Activated naive CD4-positive, alpha-beta T cell treated with anti-CD3 and anti-CD28 coated beads, Interleukin-2, amount 50 U/mL, for 72 hours (primary cell): ENCODE measurements around the gene HOXA5. TPM values are rescaled to one million over a fixed set of nuclear protein-coding genes. Genes with fewer than 3 reads are reported as not detected.

Source experiments
- ATAC-seq, 2 donors: fragments of 150-1000 bp; cut with Tn5 transposase; 2 replicates each; pipeline ENCODE4 v1.10.0; 2021; ENCODE audit warnings: mild to moderate bottlenecking in 2 of 2, moderate library complexity in 2 of 2
- DNase-seq, 2 donors: peaks; one replicate each; pipeline ENCODE4 v3.0.0; 2021 to 2022; ENCODE audit warnings: low spot score in 2 of 2
- H3K27ac Mint-ChIP-seq, 2 donors: one replicate each; pipeline ENCODE4 v1.8.0; 2022; ENCODE audit warnings: mild to moderate bottlenecking in 2 of 2, mixed read lengths in 2 of 2
- H3K36me3 Mint-ChIP-seq, 2 donors: one replicate each; pipeline ENCODE4 v1.8.0; 2022; ENCODE audit warnings: mixed read lengths in 2 of 2
- H3K9me3 Mint-ChIP-seq, 2 donors: one replicate each; pipeline ENCODE4 v1.8.0; 2022; ENCODE audit warnings: mixed read lengths in 2 of 2
- total RNA-seq, 2 donors: library from RNA; stranded (reverse); gene quantifications; one replicate each; pipeline ENCODE4 v1.2.3, GENCODE V29; 2022

Gene HOXA5
- total RNA-seq, 2 donors from 2014 or later = not detected

DNA sequence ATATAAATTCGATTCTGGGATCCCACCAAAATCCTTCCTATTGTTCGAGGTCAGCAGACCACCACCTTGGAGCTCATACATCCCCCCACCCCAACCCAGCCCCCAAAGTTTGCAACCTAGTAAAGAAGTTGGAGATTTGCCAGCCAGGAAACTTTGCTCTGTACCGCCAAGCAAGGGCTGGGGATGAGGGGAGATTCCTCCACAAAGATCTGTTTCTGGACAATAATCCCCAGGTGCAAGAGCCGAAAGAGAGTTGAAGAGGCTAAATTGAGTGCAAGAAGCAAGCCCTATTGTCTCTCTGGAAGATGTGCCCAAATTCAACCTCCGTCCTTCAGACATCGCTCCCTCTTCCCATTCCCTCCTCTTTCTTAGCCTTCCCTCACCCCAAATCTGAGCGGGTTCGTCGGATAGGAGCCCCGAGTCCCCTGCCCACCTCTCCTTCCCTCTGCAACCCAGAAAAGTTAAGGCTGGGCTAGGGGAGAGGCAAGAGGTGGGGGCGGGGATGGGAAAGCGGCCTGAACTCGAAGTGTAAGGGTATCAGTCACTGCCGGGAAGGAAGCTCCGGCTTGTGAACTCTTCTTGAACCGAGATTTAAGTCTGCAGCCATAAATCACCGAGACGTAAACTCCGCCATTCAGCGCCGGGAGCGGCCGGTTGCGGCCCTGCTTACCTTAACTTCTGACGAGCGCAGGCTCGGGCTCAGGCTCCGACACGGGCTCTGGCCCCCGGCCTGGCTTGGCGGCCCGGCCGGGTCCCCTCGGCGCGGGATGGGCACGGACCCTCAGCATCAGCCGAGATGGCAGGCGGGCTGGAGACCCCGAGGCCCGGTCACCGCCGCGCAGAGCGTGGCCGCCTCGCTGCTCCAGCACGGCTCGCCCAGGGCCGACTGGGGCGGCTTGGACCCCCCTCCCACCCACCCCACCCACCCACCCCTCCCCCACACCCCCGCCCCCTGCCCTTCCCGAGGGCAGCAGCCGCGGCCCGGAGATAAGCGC is 30.2 kb downstream of the HOXA5 start:
- ATAC-seq (no peak), DNase-seq (no peak)
- no peak overlapping the region for H3K27ac Mint-ChIP-seq
- H3K9me3 Mint-ChIP-seq = no peaks in the 10 kb centered on the region
- H3K36me3 Mint-ChIP-seq = no peaks in the 10 kb centered on the region

DNA sequence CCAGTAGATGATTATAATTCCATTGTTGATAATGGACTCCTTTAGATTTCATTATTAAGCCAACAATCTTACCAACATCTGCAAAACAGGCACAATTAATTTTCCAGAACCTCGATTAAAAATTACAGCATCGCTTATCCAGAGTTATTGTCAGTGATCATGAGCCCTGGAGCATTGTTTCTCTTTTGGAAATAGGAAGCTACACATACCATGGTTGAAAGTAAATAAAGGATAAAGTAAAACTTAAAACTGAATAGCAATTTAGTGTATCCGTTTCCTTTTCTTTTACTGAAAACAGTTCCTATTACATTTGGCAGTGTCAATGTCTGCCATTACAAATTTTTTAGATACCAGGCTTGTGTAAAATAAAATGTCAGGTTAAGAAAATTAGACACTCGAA is 31.1 kb downstream of the HOXA5 start:
- DNase-seq (no peak), ATAC-seq (no peak)
- no peaks in the 10 kb centered on the region for H3K36me3 Mint-ChIP-seq
- H3K27ac Mint-ChIP-seq = no peak overlapping the region
- H3K9me3 Mint-ChIP-seq = no peaks in the 10 kb centered on the region

DNA sequence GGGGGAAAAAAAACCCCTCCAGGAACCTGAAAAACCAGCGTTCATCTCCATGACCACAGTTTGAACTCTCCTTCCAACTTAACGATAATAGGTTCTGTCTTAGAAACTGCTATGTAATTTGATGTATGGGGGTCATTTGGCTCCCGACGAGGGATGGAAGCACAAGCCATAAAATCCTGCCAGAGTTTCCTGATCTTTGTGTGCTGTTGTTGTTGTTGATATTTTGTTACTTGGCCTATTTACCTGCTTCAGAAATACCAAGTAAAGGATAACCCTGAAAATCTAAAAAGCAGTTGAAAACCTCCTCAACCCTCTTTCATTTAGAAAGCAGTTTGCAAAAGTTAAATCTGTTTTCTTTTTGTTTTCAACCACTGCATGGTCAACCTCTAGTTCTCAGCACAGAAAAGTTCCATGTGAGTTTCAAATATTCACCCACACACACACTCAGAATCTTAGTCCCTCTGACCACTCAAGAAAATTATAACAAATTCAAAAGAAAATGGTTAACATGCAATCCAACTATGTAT is 31.7 kb downstream of the HOXA5 start:
- Mint-ChIP-seq H3K9me3 (no peaks in the 10 kb centered on the region), H3K27ac (no peak overlapping the region), H3K36me3 (no peaks in the 10 kb centered on the region)
- no peak for DNase-seq
- no peak for ATAC-seq

DNA sequence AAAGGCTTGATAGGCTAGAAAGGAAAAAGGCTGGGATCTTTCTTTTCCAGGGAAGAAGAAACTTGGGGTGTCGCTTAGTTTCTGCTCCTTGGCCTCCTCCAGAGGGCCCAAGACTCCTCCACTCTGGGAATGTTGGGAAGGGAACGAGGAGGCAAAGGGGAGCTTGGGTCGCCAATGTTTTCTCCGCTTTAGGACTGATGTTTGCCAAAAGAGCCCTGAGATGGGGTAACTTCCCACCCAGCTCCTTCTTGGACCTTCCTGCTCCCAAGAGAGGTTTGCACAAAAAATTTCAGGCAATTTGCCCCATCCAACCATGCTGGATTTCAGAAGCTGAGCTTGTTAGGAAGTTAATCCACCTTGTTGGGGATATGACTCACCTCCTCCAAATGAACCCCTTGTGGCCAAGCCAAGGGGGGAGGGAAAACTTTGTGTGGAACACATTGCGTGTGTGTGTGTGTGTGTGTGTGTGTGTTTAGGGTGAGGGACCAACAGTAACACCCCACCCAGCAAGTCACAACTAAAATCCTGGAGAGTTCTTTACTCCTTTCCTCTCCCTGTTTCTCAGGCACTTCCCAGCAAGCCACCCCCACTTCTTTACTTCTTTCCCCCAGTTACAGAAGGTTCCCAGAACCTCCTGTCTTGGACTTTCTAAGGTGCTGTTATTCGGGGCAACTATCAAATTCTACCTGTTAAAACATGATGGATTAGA is 32.3 kb downstream of the HOXA5 start:
- H3K36me3 Mint-ChIP-seq = no peaks in the 10 kb centered on the region
- ATAC-seq (no peak), DNase-seq (no peak)
- H3K9me3 Mint-ChIP-seq = no peaks in the 10 kb centered on the region
- no peak overlapping the region for H3K27ac Mint-ChIP-seq

DNA sequence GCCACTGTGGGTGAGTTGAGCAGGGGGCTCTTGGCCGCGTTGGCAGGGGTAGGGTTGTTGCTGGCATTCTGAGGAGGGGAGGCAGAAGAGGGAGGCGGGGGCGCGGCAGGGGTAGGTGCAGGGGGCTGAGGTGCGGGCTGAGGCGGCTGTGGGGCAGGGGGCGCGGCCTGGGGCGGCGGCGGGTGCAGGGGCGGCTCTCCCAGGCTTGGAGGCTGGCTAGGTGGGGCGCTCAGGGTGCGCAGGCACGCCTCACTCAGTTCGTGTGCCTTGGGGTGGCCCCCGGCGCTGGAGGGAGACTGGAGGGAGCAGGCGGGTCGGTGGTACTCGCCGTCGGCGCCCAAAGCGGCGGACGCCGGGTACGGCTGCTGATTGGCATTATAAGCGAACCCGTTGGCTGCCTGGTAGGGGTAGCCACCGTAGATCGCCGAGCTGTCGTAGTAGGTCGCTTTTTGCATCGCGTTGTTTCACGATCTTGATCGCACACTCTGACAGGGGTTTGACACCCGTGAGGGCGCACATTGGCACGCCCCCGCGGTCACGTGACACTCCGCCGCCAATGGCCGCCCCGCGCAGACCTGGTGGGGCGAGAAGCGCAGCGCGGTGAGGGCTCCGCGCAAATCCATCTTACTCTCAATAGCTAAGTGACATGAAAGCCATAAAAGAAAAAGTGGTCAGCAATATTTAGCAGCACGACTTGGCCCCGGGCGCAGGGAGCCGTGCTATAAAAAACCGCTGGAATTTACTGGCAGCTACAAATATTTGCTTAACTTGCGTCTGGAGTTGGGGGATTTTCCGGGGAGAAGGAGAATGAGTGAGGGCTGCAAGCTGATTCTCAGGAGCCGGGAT is 33.1 kb downstream of the HOXA5 start:
- H3K27ac Mint-ChIP-seq = no peak overlapping the region

DNA sequence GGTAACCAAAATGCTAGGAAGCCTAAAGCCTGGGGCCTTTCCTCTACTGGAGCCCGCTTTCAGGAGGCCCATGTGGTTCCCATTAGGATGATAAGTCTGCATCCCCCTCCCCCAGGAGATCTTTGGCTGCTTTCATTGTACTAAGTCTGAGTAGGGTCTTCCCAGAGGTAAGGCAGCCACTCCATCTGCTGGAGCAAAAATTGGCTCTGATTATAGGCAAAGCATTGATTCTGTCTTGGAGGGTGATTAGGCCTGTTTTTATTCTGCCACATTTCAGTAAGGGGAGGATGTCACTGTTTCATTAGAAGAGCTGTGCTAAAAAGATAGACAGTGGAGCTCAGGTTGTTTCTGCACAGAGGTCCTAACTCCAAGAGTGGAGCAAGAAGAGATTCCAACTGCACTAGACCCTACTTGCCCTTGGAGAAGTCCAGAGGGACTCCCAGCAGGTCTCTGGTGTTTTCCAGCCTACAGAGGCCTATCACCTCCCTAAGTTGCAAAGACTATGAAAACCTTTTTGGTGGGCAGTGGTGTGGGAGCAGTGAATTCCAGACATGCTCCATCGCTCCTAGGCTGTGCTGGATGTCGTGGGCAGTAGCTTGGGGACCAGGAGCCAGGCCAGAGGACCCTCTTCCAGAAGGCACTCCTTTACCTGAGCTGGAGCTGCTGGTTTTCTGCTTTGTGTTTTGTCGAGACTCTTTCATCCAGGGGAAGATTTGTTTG is 33.9 kb downstream of the HOXA5 start:
- ATAC-seq = no peak
- Mint-ChIP-seq H3K27ac (no peak overlapping the region), H3K36me3 (no peaks in the 10 kb centered on the region), H3K9me3 (no peaks in the 10 kb centered on the region)
- no peak for DNase-seq

More for the DNA sequence above, 33.1 kb downstream of the HOXA5 start:
- no peaks in the 10 kb centered on the region for H3K9me3 Mint-ChIP-seq
- no peaks in the 10 kb centered on the region for H3K36me3 Mint-ChIP-seq
- ATAC-seq = no peak
- no peak for DNase-seq

DNA sequence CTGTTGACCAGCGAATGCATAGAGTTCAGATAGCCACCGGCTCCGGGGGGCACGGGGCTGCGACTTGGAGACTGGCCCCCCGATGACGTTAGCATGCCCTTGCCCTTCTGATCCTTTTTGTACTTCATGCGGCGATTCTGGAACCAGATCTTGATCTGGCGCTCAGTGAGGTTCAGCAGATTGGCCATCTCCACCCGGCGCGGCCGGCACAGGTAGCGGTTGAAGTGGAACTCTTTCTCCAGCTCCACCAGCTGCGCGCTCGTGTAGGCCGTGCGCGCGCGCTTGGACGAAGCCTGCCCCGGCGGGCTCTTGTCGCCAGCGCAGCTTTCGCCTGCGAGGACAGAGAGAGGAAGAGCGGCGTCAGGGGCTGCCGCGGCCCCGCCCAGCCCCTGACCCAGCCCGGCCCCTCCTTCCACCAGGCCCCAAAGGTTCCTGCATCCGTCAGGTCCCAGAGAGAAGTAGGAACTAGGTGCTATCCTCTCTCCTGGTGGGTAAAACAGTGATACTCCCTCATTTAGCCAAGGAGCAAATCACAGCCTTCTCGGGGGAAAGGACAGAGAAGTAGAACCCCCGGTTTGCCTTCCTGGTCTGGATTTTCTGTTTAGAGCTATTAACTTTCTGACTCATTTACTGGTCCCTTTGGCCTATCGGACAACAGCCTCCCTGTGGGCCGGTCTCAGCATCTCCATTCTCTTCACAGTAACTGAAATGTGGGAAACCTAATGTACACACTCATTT is 34.9 kb downstream of the HOXA5 start:
- DNase-seq (no peak), ATAC-seq (no peak)
- no peaks in the 10 kb centered on the region for H3K9me3 Mint-ChIP-seq
- H3K27ac Mint-ChIP-seq = no peak overlapping the region
- H3K36me3 Mint-ChIP-seq = peaks cover 0 to 6% of the 10 kb centered on the region in 2 donors

DNA sequence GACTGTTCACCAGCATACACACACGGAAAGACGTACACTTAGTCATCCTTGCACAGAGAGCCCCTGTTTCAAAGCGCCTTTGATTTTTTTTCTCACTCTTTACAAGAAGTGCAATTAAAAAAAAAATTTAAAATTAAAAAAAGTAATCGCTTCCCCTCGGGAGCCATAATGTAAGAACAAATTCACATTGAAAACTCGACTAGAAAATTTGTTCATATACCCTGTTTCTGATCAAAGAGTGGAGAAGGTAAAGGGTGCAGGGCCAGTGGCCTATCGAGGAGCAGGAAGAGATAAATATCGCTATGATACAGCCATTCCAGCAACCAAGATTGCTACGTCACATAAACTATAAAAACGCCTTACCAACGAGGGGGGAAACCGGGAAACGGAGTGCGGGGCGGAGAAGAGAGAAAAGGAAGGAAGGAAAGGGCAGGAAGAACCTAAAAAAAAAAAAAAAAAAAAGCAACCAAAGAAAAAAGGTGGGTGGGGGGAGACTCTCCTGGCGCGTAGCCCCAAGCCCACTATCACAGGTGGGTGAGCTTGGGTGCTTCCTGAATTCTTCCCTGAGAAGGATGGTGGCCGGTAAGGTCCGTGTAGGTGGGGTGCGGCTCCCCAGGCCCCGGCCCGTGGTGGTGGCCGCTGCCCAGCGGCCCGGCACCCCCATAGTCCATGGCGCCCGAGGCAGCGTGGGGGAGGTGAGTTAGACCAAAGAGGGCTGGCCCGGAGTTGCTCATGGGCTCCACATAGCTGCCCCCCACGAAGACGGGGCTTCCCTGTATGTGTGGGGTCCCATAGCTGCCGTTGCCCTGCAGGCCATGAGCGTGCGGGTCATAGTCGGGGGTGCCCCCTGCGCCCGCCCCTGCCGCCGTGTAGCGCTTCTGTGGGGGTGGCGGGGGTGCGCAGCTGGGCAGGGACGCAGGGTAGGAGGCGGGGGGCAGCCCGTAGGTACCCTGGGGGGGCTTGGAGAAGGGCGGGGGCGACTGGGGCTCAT is 35.8 kb downstream of the HOXA5 start:
- ATAC-seq (no peak), DNase-seq (no peak)
- Mint-ChIP-seq H3K27ac (no peak overlapping the region), H3K9me3 (no peaks in the 10 kb centered on the region), H3K36me3 (peaks cover 0 to 11% of the 10 kb centered on the region in 2 donors)

DNA sequence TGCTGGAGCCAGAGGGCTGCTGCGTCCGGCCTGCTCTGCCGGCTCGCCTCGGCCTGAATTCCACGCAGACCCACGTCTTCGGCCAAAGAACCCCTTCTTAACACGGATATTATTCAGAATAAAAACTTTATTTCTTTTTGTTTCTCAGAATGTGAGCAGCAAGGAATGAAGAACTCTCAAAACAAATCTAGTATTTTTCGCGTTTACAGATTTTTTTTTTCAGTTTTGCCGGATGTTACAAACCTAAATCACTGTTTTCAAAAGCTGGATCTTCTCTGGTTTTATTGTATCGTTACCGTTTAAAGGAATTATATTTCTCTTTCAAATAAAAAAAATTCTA is 36.6 kb downstream of the HOXA5 start:
- Mint-ChIP-seq H3K36me3 (peaks cover 0 to 14% of the 10 kb centered on the region in 2 donors), H3K27ac (no peak overlapping the region), H3K9me3 (no peaks in the 10 kb centered on the region)
- DNase-seq = no peak
- ATAC-seq = no peak

DNA sequence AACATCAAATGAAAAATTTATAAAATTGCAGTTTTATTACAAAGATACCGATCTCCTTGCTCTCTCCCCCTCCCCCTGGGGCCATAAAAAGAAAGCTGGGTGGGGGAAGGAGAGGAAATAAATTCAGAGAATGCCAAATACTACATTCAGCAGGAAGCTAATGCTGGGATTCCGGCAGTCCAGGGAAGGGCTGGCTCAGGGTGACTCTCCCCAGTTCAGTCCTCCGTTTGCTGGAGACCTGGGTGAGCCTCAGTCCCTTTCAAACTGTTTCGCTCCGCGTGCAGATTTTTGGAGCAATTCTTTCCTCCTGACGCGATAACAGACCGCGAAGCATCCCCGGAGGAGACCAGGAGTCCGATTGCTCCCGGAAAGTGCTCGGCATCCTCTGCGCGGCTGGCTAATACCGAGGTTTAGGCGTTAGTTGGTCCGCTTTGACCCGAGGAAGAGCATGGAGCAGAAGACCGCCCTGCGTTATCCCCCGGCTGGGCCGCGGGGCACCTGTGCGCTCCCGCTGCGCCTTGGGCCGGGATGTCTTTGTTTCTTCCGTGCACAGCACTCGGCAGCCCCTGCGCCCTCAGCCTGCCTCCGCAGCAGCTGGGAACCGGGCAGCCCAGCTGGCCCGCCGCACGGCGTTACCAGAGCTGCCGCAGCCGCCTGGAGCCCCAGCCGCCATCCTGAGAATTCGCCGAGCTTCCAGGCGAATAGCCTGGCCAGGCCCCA is 37.1 kb downstream of the HOXA5 start:
- no peaks in the 10 kb centered on the region for H3K9me3 Mint-ChIP-seq
- DNase-seq (no peak), ATAC-seq (no peak)
- peaks cover 0 to 19% of the 10 kb centered on the region in 2 donors for H3K36me3 Mint-ChIP-seq
- H3K27ac Mint-ChIP-seq = no peak overlapping the region

DNA sequence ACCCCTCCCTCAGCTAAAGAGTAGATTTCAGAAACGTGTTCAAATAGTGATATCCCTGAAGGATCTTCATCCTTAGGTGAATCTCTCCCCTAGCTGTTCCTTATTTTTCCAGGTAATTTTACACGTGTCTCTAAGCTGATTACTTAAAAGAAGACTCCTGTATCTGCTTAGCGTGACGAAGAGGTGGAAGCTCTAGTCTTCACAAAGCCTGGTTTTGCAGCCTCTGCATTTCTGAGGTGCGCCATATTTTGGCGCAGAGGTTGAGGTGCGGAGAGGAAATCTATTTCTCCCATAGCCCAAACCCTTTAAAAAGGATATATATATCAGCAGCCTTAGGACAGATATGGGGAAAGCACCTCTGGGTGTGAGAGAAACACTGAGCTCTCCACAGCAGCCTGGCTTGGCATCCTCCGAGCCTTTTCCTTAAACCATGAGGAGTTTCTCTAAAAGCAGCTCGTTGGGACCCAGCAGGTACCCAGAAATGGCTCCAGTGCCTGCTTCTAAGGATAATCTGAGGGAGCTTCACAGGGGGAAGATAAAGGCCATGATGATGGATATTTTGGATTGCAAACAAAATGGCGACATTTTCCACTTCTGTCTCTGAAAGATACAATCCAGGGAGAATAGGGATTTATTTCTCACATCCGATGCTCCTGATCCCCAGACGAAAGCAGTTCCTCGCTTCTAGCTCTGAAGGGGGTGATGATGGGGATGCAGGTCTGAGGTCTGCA is 38.0 kb downstream of the HOXA5 start:
- Mint-ChIP-seq H3K27ac (no peak overlapping the region), H3K9me3 (no peaks in the 10 kb centered on the region), H3K36me3 (peaks cover 0 to 24% of the 10 kb centered on the region in 2 donors)
- ATAC-seq (no peak), DNase-seq (no peak)

DNA sequence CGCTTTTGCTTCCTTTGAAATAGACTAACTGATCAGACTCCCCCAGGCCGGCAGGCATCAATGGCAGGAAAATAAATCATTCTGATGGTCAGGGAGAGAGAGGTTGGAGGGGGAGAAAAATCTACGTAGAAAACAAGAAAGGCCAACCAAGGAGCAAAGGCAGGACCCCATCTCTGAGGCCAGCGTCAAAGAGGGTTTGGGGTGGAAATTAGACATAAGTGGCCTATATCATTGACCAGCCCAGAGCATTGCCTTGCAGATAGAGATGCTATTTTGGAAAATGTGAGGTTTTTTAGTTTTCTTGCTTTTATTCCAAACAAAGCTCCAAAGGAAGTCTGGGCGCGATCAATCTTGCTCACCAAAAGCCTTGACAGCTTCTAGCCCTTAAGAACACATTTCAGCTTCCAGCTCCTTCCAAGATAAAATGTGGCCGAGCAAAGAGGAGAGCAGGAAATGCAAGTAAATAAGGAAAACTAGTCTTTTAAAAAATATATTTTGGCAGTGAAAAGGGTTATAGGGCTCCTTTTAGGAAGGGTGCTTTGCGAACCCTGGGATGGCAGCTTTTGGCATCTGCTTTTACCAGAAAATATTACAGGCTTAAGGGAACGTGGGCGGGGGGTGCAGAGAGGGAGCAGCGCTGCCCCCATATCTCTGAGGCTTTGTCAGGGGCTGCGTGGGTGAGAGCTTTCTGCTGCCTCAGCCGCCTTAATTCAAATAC is 39.0 kb downstream of the HOXA5 start:
- ATAC-seq (no peak), DNase-seq (no peak)
- H3K36me3 Mint-ChIP-seq = peaks cover 0 to 28% of the 10 kb centered on the region in 2 donors
- H3K9me3 Mint-ChIP-seq = no peaks in the 10 kb centered on the region
- no peak overlapping the region for H3K27ac Mint-ChIP-seq
